HG03139 (cell line): ENCODE results near the gene EXOSC2.

ENCODE experiments used
- ATAC-seq: cut with Tn5 transposase; IDR thresholded peaks from one replicate; pipeline ENCODE4 v1.9.1; 2021; ENCODE audit not compliant: unreplicated experiment

The EXOSC2 gene

DNA sequence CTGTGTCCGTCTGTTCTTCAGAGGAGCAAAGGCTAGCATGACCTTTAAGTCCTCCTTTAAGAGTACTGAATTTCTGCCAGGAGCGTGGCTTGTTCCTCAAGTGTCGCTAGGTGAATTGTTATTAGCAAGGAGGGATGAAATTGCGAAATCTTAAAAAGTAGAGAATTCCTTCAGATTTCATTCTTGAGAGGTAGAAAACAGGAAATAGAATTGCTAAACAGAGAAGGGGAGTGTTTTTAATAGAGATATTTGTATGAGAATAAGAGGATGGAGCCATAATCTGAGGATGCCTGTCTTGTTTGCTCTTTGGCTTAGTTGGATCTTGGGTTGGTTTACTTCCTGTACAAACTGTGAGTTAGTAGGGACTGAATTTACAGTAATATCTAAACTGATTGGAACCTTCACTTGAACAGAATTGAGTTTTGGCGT lies 39.2 kb downstream of the EXOSC2 start:
- ATAC-seq, result no peak

DNA sequence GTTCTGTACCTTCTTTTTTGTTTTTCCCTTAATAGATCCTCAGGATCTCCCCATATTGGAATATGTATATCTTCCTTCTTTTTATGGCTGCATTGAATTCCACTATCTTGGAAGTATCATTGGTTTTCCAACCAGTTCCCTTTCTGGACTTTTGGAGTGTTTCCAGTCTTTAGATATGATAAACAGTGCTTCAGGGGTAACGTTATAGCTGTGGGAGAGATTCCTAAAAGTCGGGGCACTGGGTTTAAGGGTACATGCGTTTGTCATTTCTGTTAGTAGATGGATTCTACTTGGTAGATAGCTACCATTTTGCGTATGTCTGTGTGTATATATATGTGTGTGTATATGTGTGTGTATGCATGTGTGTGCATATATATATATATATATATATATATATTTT lies 42.0 kb downstream of the EXOSC2 start:
- ATAC-seq, result no peak

DNA sequence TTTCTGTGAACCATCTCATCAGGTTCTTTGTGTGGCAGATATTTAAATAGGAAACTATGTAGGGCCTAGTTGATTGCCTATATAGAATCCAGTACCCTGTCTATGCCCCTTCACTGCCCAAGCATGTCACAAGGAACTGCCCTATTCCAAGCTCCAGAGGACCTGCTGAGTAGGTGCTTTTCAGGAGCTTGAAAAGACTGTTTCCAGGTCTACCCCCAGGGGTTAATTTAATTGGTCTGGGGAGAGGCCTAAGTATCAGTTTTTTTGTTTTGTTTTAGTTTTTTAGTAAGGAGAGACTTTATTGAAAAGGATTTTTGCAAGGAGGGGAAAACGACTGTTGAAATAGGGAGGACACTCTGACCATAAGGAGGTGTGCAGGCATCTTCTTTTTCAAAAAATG lies 43.3 kb downstream of the EXOSC2 start:
- no peak for ATAC-seq

DNA sequence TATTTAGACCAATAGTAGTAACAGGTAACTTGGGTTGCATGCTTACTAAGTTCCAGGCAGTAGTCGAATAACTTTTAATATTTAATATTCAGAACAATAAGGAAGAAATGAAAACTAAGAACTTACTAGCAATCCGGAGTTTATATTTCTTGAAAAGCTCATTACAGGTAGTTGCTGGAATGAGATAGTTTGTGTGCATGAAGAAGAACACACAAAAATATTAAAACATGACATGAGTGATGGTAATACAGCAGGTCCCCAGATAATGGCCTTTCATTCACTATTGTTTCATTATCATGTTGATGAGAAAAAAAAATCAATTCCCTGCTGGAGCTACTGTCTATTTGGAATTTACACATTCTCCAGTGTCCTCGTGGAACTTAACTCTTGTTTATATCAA lies 44.7 kb downstream of the EXOSC2 start:
- ATAC-seq, result no peak

DNA sequence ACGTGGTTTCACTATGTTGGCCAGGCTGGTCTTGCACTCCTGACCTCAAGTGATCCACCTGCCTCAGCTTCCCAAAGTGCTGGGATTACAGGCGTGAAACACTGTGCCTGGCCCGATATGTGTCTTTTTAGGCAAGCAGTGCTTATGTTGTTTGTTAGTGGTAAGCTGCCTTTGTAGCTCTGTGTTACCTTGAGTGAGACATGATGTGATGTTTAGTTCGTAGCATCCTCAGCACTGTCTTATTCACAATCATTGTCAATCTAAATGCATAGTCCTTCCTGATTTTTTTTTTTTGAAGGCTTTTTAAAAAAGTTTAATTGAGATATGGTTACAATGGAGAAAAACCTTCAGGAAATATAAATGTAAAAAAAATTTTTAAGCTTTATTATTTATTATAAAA lies 45.5 kb downstream of the EXOSC2 start:
- no peak for ATAC-seq

DNA sequence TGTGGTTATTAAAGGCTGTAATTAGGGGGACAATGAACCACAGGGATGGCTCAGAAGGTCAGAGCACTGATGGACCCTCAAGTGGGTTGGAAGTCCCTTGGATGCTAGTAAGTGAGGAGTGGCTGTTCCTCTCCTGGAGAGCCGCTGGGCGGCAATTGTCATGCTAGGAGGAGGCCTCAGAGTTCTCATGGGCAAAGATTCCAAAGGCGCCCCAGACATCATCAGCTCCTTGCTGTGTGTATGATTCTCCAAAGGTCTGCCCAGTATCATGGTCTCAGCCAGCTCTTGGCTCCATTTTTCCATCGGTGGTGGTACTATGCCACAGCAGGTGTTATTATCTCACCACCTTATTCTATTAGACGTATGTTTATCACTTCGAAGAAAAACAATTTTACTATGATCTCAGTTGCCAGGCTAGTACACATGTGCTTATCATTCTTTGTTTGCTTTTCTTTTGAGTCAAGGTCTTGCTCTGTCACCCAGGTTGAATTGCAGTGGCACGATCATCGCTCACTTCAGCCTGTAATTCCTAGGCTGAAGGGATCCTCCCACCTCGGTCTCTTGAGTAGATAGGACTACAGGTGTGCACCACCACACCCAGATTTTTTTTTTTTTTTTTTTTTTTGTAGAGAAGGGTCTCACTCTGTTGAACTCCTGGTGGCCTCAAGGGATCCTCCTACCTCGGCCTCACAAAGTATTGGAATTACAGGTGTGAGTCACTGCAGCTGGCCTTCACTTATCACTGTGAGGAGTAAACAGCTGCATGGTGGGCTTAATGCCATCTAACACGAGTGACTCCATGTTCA lies 46.8 kb downstream of the EXOSC2 start:
- no peak for ATAC-seq

DNA sequence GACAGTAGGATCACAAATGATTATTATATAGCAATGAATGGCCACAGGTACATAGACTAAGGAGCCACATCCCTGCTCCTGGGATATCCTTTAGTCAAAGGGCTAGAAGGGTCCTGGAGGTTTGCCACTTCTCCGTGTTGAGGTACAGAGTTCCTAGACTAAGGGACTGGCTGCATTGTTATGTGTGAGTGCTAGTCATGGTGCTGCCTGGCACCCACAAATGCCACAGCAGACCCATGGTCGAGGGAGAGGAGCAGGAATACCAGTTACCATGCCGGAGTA lies 47.4 kb downstream of the EXOSC2 start:
- no peak for ATAC-seq

DNA sequence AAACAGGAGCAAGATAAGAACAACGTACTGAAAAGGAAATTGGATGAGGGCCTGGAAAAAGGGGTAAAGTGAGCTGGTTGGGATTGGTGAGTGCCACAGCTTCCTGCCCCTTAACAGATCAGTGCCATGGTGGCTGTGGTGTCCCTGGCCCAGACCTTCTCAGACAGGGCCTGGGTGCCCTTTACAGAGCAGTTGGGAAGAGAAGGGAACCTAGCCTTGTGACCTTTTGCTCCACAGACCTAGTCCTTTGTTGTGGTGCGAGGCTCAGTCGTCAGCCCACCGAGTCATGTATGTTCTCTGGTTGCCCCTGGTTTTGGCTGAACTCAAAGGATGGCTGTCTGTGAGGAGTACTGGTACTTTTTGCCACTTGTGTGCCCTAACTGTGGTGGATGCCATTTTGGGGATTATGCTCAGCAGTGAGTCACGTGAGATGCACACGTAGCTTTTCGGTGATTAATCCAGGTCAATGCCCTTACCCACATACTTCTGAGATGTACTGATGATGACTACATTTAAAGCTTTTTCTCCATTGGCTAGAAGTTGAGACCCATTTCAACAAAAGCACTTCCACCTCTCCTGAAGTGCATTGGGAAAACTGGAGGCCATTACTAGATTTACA lies 48.4 kb downstream of the EXOSC2 start:
- ATAC-seq, result no peak

DNA sequence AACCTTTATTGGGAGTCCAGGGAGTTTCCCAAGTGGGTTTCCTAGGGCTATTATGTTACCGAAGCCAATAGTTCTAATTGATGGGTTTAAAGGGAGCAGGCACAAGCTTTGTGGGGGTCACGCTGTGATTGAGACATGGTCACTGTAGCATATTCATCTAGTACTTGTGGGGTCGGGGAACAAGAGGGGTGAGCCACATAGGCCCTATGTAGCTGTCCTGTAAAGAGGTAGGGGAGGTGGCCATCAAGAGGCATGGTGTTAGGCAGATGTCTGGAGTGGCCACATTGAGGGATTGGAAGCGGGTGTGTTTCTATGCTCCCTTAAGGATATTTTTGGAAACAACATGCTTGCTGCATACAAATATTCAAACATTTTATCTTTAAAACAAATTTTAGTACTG lies 50.1 kb downstream of the EXOSC2 start:
- ATAC-seq, result no peak

DNA sequence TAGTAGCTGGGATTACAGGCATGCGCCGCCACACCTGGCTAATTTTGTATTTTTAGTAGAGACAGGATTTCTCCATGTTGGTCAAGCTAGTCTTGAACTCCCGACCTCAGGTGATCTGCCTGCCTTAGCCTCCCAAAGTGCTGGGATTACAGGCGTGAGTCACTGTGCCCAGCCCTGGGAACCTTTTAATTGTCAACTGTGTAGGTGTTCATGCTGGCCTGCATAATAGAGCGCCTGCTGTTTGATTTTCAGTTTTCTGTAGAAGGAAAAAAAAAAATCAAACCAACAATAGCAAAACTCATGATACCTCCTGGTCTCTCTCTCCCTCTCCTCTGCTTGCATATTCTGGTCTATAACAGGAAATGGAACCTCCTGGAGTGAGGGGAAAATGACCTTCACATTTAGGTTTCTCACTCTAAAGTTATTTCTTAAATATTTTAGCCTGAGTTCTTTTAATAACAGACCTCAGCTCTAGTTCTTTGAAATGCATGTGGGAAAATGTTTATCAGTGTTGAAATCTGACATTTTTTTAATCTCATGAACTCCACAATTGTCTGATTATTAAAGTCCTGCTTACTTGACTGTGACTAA lies 51.7 kb downstream of the EXOSC2 start:
- ATAC-seq, result no peak

DNA sequence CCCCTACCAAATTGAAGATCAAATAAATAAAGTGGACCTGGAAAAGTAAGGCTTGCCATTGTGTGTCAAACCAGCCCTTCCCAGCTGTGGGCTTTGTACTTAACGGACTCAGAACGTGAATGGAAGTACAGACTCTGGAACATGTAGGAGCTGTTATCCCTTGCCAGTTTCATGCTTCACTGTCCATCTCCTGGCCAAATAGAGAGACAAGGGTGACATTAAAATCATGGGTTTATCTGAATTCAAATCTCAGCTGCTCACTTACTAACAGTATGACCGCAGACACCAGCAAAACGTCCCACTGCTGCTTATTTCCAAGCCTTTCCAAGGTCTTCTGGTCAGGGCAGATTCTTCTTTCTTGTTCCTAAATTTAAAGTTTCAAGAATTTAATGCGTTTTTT lies 52.2 kb downstream of the EXOSC2 start:
- ATAC-seq, result no peak

DNA sequence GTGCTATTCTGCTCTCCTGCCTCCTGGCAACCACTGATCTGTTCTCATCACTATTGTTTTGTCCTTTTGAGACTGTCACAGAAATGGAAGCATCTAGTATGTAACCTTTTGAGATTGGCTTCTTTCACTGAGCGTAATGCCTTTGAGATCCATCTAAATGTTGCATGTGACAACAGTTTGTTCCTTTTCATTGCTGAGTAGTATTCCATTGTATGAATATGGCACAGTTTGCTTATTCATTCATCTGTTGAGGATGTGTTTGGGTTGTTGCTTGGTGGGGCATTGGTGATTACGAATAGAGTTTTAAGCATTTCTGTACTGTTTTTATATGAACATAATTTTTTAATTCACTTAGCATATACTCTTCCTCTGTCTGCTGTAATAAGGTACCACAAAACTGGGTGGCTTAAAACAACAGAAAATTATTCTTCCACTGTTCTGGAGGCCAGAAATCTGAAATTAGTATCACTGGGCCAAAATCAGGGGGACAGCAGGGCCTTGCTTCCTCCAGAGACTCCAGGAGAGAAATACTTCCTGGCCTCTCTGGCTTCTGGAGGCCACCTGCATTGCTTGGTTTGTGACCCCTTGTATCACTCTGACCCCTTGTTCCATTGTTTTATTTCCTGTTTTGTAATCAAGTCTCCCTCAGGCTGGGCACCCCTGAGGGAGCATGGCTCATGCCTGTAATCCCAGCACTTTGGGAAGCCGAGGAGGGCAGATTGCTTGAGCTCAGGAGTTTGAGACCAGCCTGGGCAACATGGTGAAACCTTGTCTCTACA lies 53.0 kb downstream of the EXOSC2 start:
- ATAC-seq, result no peak

DNA sequence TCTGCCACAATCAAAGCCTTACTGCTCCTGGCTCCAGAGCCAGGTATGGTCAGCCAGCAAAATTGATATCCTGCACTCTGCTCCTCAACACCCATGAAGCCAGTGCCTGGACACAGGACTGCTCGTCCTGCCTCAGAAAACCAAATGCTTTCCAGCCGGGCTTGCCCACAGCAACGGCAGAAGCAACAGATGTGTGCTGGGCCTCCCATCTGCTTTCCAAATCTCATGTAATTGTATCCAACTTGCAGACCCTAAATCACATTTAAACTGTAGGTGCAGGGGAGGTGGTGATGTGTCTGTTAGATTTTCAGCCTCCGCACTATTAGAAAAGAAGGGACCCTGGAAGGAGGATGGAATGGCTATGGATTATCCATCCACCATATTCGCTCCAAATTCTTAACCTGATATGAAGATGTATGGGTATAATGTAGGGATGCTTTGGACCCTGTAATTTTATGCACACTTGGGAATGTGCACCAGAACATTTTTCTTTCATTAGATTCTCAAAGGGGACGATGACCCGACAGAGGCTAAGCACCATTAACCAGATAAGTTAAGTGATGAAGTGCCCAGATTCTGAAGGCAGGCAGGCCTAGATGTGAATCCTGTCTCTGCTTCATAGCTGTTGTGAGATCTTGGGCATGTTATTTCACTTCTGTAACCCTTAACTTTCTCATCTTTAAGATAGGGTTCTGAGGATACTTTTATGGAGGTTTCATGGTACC lies 58.2 kb downstream of the EXOSC2 start:
- no peak for ATAC-seq
